SIG-M5 treated with dmso at 0.1 percent for 504 hours (cell line): Measurements from ENCODE around the gene EPS15.
"Not testable (repeated sequence)": the region's sequence is repeated elsewhere in the genome, so short reads cannot be mapped to it uniquely, and the experiment has no call there.

ENCODE experiments used
- DNase-seq: peaks from one replicate; lab custom pipeline; 2025; ENCODE audit not compliant: unreplicated experiment; lab: John Stamatoyannopoulos, UW

Gene EPS15

GRCh38 chr1:51519048-51519864, at the start of gene EPS15:
EPS15 (minus strand) TSS chr1:51519266; CDS start chr1:51519231, 35 bp downstream.
- peak; percentile 75 for DNase-seq

- DNase-seq = no peak
Measured at GRCh38 chr1:51568231-51568935, 49.3 kb upstream of the EPS15 start.

- peak; percentile 25 for DNase-seq
Measured at GRCh38 chr1:51567653-51568052, 48.6 kb upstream of the EPS15 start.

- no peak for DNase-seq
Measured at GRCh38 chr1:51566260-51566659, 47.2 kb upstream of the EPS15 start.

- DNase-seq = no peak
Measured at GRCh38 chr1:51565009-51565408, 45.9 kb upstream of the EPS15 start.

DNA sequence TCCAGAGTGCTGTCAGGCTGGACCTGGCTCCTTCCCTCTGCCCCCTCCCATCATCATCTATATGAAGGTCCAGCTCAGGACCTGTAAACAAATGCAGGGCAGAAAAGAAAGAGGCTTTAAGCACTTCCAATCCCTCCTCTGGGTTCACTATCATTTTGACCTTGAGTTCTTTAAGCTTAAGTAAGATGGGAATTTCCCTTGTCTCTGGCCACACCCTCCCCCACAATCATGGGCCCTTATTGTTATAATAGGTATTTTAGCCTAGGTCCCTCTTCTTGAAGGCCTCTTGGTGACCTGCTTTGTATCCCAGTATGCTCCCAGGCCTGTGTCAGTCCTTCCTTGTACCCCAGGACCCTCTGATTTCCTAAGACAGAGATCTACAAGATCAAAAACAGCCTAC, 45.1 kb upstream of the EPS15 start:
- no peak for DNase-seq

DNA sequence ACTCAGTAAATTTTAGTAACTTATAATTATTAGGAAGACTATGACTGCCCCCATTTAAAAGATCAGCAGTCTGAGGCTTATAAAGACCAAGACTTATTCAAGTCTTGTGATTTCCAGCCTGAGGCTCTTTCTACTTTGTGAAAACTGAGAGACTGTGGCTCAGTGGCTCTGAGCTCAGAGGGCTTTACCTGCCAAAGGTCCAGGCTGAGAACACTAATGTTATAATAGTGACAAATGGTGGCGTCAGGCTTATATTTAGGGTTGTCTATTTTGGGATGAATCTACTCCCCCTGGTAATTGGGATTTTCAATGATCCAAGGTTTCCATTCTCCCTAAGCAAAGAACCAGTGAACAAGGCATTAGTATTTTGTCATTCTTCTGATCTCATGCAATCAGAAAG, 42.6 kb upstream of the EPS15 start:
- DNase-seq = no peak

GRCh38 chr1:51560895-51561294, 41.8 kb upstream of the EPS15 start:
- DNase-seq = not testable (repeated sequence)

DNA sequence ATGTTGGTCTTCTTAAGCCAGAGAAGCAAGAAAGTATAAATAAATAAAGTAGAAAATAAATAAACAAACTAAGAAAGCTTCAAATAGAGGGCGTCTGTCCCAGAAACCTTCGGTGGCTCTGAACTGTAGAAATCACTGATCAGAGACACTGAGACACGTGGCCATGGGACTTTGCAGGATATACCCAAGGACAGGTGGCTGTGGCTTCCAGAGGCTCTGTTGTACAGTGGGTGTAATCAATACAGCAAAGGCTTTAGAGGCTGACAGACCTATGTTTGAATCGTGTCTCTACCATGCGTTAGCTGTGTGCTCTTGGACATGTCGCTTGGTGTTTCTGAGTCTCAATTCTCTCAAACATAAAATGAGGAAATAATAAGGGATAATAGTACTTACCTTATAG, 41.0 kb upstream of the EPS15 start:
- DNase-seq = no peak

DNA sequence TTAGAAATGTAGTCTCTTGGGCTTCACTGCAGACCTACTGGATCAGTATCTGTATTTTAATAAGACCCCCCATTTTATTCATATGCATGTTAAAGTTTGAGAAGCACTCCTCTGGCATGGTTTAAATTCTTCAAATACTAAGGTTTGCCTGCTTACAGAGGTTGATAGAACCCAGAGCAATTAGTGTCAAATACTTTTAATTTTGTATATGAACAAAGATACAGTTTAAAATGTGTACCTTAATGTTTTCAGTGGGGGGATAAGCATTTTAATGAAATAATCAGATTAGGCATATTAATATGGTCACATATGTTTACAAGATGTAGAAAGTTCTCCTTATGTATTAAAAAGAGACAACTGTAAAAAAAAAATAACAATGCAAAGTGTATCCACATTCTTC, 40.4 kb upstream of the EPS15 start:
- no peak for DNase-seq

GRCh38 chr1:51559064-51559500, 40.0 kb upstream of the EPS15 start:
- DNase-seq = no peak

GRCh38 chr1:51558375-51558924, 39.4 kb upstream of the EPS15 start:
- peak; percentile 35 for DNase-seq

DNA sequence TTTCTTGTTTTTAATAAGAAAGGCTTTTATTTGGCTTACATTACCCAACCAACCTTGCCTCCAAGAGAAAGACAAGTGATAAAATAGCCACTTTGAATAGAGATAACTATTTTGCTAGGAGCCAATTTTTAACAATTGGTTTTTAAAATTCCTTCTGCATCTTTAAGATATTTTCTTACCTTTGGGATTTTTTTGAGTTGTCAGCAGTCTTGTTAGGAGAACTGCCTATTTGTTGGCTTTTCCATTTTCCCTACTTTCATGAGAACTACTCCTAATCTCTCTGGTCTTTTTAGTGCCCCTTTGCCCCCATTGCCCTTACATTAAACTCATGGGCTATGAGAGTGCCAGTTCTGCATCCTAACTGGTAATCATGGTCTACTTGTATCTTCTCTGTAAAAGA, 38.1 kb upstream of the EPS15 start:
- no peak for DNase-seq

GRCh38 chr1:51555866-51556619, 37.0 kb upstream of the EPS15 start:
- DNase-seq = no peak

GRCh38 chr1:51553911-51554310, 34.8 kb upstream of the EPS15 start:
- no peak for DNase-seq

GRCh38 chr1:51552929-51553807, 34.1 kb upstream of the EPS15 start:
- no peak for DNase-seq

DNA sequence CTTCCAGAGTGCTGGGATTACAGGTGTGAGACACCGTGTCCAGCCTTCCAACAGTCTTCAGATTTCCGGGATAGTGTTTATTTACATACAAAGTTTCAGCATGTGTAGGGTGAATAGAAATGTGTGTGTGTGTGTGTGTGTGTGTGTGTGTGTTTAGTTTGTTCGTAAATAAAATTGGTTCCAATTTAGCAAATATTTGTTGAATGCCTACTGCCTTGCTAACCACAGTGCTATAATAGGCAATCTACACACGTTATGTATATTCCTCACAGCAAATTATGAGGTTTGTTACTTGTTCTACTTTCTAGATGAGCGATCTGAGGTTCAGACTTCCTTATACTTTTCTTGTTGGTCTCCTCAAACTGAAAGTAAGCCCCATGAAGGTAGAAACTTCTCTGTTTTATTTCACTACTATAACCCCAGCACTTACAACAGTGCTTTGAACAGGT, 32.8 kb upstream of the EPS15 start:
- DNase-seq = no peak

DNA sequence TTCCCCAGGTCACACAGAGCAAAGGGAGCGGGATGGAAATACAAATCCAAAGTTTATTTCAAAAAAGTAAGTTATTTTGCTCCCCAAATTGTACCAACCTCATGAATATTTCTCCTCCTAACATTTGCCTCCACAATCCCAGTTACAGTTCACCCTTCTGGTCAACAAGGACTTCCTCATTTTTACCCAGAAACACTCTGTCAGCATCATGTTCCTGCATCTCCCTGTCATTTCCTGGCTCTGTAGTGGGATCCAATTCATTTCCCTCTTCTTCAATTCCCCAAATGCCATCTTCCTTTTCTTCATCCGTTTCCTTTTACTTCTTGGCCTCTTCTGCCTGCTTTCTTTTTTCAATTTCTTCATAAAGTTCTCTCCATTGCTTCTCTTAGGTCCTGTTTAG, 32.0 kb upstream of the EPS15 start:
- peak; percentile 20 for DNase-seq

DNA sequence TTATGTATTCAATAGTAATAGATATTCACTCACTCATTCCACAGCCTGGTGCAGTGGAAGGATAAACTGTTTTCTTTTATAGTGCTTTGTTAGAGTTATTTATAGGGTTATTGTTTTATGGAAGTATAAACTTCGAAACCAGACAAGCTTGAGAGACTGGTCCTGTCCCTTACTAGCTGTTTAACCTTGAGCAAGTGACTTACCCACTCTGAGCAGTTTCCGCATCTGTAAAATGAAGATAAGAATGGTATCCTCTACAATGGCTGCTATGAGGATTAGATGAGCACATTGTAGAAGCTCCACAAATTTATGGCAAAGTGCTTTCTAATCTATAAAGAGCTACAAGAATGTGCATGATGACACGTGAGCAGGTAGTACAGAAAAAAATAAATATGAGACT, 30.8 kb upstream of the EPS15 start:
- DNase-seq = no peak

- DNase-seq = no peak
Measured at GRCh38 chr1:51549016-51549619, 30.1 kb upstream of the EPS15 start.
